ENCODE data around the gene CLEC18A. TPM values are rescaled to one million over a fixed set of nuclear protein-coding genes. Genes with fewer than 3 reads are reported as not detected.

The CLEC18A gene
- total and polyA plus RNA-seq, 2 of the 8 experiments (the other 6 are each of a cell fraction or from before 2014, with no cell fraction given) = 1.3 to 1.4 TPM

DNA sequence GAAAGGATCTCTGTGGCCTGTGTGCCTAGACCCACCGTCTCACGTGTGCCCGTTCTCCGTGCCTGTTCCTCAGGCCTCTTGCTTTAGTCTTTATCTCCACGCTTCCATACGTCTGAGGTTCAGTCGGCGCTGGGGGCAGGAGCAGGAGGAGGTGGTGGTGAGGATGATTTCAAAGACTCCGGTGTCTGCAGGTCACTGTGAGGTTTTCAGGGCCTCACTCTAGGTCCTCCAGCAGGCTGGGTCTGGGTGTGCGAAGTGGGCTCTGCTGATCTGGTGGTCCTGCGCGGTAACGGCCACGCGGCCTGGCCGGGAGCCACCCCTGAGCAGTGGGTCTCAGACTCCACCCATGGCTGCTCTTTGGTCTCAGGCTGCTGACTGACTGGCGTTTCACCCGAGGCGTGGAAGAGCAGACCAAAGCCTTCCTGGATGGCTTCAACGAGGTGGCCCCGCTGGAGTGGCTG, 14.4 kb upstream of the CLEC18A start:
- H4K91ac ChIP-seq (replicated peaks; ENCODE audit: insufficient read length, low read length) = no peak overlapping the region
- TF ChIP-seq SUZ12 (IDR thresholded peaks at IDR 0.05; ENCODE audit: low read length) (no peak), SIN3A (conservative IDR thresholded peaks at IDR 0.05 in 1 of 2, IDR thresholded peaks at IDR 0.05 in 1 of 2; ENCODE audit: low read depth in 1 of 2, low read length in 2 of 2) (no peak), EZH2 (IDR thresholded peaks at IDR 0.05; ENCODE audit: low read depth, low read length, severe bottlenecking) (no peak), TBP (IDR thresholded peaks at IDR 0.05; ENCODE audit: low read depth, low read length) (no peak), EGR1 (IDR thresholded peaks at IDR 0.05; ENCODE audit: borderline replicate concordance, low read depth, low read length) (no peak), KDM5A (IDR thresholded peaks at IDR 0.05; ENCODE audit: low read length) (no peak), JUN (IDR thresholded peaks at IDR 0.05; ENCODE audit: low read depth, low read length) (no peak), MAFK (IDR thresholded peaks at IDR 0.05; ENCODE audit: low read depth, low read length) (no peak), NRF1 (IDR thresholded peaks at IDR 0.05; ENCODE audit: low read depth, low read length) (no peak), SP2 (IDR thresholded peaks at IDR 0.05; ENCODE audit: low read length) (no peak)

More for the DNA sequence above, 14.4 kb upstream of the CLEC18A start:
- no peak overlapping the region for H3K27ac ChIP-seq (ENCODE audit: low read depth, low read length)
- no peaks in the 10 kb centered on the region; a peak in 2 of 7 replicates for H3K4me1 ChIP-seq (replicated peaks in 1 of 4; ENCODE audit: control insufficient read depth in 3 of 4, insufficient read depth in 4 of 4, low read length in 3 of 4)
- no peaks in the 10 kb centered on the region for H3K23me2 ChIP-seq (ENCODE audit: low read depth, low read length)
- no peak overlapping the region for H3K4me2 ChIP-seq (ENCODE audit: insufficient read depth in 1 of 2, low read depth in 2 of 2, low read length in 2 of 2)
- no peak overlapping the region for H3K23ac ChIP-seq (ENCODE audit: insufficient read length)
- peaks cover 2 to 20% (median 7%) of the 10 kb centered on the region in 4 experiments; a peak in 5 of 8 replicates for H3K36me3 ChIP-seq (ENCODE audit: control insufficient read depth in 2 of 4, insufficient read depth in 4 of 4, low read length in 3 of 4)
- no peak overlapping the region for H2BK20ac ChIP-seq (ENCODE audit: low read length)
- CTCF ChIA-PET (ENCODE audit: partially characterized antibody) = interaction anchor here (1.0 to 4.8 kb wide), 3 partner anchors 9 to 140 kb away, joined by 3 to 27 read pairs (median 3); no protein-coding TSS in a partner anchor
- H3K9me3 ChIP-seq (ENCODE audit: insufficient read depth in 2 of 2, low read depth in 1 of 2, low read length in 1 of 2) = no peaks in the 10 kb centered on the region
- no peak overlapping the region for H2BK15ac ChIP-seq (ENCODE audit: low read length)
- H3K4me3 ChIP-seq (ENCODE audit: extremely low read depth in 1 of 4, insufficient read depth in 2 of 4, low read depth in 3 of 4, low read length in 4 of 4) = no peak overlapping the region
- no peak overlapping the region for H2BK120ac ChIP-seq (replicated peaks; ENCODE audit: low read depth, low read length)
- H3K79me2 ChIP-seq (ENCODE audit: control insufficient read depth in 1 of 2, insufficient read depth in 2 of 2, low read length in 2 of 2) = no peaks in the 10 kb centered on the region
- no peak overlapping the region for H2BK12ac ChIP-seq (ENCODE audit: low read depth, low read length)
- no peaks in the 10 kb centered on the region for H3K27me3 ChIP-seq (replicated peaks in 1 of 4; ENCODE audit: control insufficient read depth in 3 of 4, extremely low read depth in 1 of 4, insufficient read depth in 3 of 4, low read length in 3 of 4)
- H4K20me1 ChIP-seq (replicated peaks in 1 of 2; ENCODE audit: control insufficient read depth in 1 of 2, insufficient read depth in 2 of 2, low read length in 2 of 2) = peaks cover 0 to 1% of the 10 kb centered on the region in 2 experiments
- no peak overlapping the region for H3K4ac ChIP-seq (replicated peaks; ENCODE audit: insufficient read length, low read depth, low read length)
- H2AFZ ChIP-seq (ENCODE audit: low read length) = no peak overlapping the region
- DNase-seq (ENCODE audit: low read depth in 1 of 2, low spot score in 2 of 2) = no peak
- no peak overlapping the region for H2AK5ac ChIP-seq (ENCODE audit: low read depth, low read length)
- H3K79me1 ChIP-seq (ENCODE audit: low read depth, low read length) = no peaks in the 10 kb centered on the region; the same call in 1 of the 2 replicates
- H4K8ac ChIP-seq (ENCODE audit: extremely low read depth, insufficient read depth, low read length) = no peak overlapping the region; the same call in 1 of the 2 replicates
- POLR2A ChIA-PET (ENCODE audit: partially characterized antibody) = no interaction called here
- H3K9ac ChIP-seq (replicated peaks in 1 of 4; ENCODE audit: extremely low read depth in 1 of 4, low read depth in 3 of 4, low read length in 3 of 4) = no peak overlapping the region
- H3K14ac ChIP-seq (ENCODE audit: insufficient read length) = no peak overlapping the region
- 97% methylated on average over 21 of the region's 21 CpGs; no CpG with 5 or more reads in 1 of the 2 experiments for WGBS, 2 experiments (ENCODE audit: extremely low coverage in 1 of 2, insufficient coverage in 1 of 2, insufficient read length in 1 of 2, insufficient replicate concordance in 2 of 2, low coverage in 1 of 2, low lambda C conversion rate in 2 of 2, missing lambda C conversion rate in 1 of 2)
- FAIRE-seq = no peak
- no peak overlapping the region for H3K18ac ChIP-seq (ENCODE audit: extremely low read depth, low read length)
- H3K56ac ChIP-seq (replicated peaks; ENCODE audit: insufficient read length, low read depth, low read length) = no peak overlapping the region
- no peak overlapping the region for H4K5ac ChIP-seq (ENCODE audit: insufficient read length, low read depth, low read length)
- H2BK5ac ChIP-seq (ENCODE audit: low read depth, low read length) = no peak overlapping the region

Measured in H1 (cell line).